SH-SY5Y (cell line): ENCODE data around the gene DPP6.

Experiments used
- GATA2 ChIP-seq: IDR thresholded peaks from 2 replicates; pipeline ENCODE4 v1.6.1; 2011; ENCODE audit warnings: mild to moderate bottlenecking, low read depth, low read length
- GATA3 ChIP-seq: IDR thresholded peaks from 2 replicates; pipeline ENCODE4 v1.6.1; 2011; ENCODE audit warnings: low read depth, mild to moderate bottlenecking, low read length, moderate library complexity

DNA sequence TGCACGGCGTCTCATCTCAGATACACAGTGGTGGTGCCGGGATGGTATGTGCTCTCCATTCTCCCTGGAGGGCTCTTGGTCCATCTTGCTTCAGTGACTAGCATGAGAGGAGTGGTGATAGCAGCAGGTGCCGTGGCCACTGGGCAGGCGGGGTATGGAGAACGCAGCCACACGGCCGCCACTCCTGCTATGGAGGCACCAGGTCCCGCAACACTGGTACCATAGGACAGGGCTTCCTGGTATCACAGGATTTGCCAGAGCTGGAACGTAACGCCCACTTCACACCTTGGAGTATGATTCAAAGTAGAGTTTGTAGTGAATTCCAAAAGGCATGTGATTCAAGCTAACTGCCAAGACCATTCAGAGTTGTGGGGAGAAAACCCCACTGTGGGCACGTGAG is 284.1 kb downstream of the DPP6 start:
- TF ChIP-seq GATA3 (no peak), GATA2 (no peak)
